HCT116 (cell line): Measurements from ENCODE around the gene PIH1D1. TPM values are rescaled to one million over a fixed set of nuclear protein-coding genes. Genes with fewer than 3 reads are reported as not detected.

Experiments
- ATAC-seq: fragments of 200-7000 bp; cut with Tn5 transposase; 2 replicates; pipeline ENCODE4 v1.9.1; 2020; ENCODE audit warnings: mild to moderate bottlenecking, moderate library complexity
- BruUV-seq: library from RNA; stranded (reverse); fragments of 400-500 nt; replicated peaks from 2 replicates; lab custom pipeline; 2021; lab: Mats Ljungman, UMichigan
- CTCF ChIA-PET: fragments of 300-600 bp; sonication (Branson Sonifier 250); formaldehyde crosslinking; loops from one replicate; lab custom pipeline; 2021; ENCODE audit warnings: antibody characterized with exemption; lab: Charles Lee
- POLR2A ChIA-PET: fragments of 300-600, 350-600 bp; sonication (Branson Sonifier 250); formaldehyde crosslinking; loops from one replicate; lab custom pipeline; 2021; ENCODE audit warnings: antibody characterized with exemption; lab: Charles Lee
- RAD21 ChIA-PET, 2 experiments: fragments of 300-600 bp; sonication (Branson Sonifier 250); formaldehyde crosslinking; loops; one replicate each; lab custom pipeline; 2023; ENCODE audit warnings: low total read pairs in 2 of 2; ENCODE audit not compliant: uncharacterized antibody in 2 of 2, unreplicated experiment in 2 of 2, low non-redundant PET in 1 of 2; lab: Charles Lee
- DNase-seq: peaks from one replicate; pipeline ENCODE4 v3.0.0-alpha.2; 2010; ENCODE audit warnings: low read depth, low spot score
- H2AFZ ChIP-seq: fragments of 200-600 bp; shearing (Covaris generic), sonication (generic); 2 replicates; pipeline ENCODE4 v1.6.1; 2017; ENCODE audit warnings: low read depth, mixed run types, mixed read lengths, antibody characterized with exemption, low read length; ENCODE audit not compliant: poor library complexity, severe bottlenecking
- H3K27ac ChIP-seq: 2 replicates; pipeline ENCODE4 v1.5.1; 2012; ENCODE audit warnings: low read depth, low read length
- H3K27me3 ChIP-seq: fragments of 200-600 bp; sonication (generic); 2 replicates; pipeline ENCODE4 v1.6.1; 2016; ENCODE audit warnings: mixed run types, low read length, mixed read lengths; ENCODE audit not compliant: insufficient read depth
- H3K36me3 ChIP-seq, 2 experiments: fragments of 200-500 bp in 1 of 2; fragments of 200-600 bp in 1 of 2; sonication (Bioruptor generic) in 1 of 2; sonication (generic) in 1 of 2; 2 replicates each; pipeline versions ENCODE4 v1.5.1 to v1.6.1; 2014 to 2016; ENCODE audit warnings: low read length in 2 of 2, inconsistent platforms in 1 of 2, mixed read lengths in 1 of 2, mixed run types in 1 of 2; ENCODE audit not compliant: insufficient read depth in 2 of 2, control insufficient read depth in 1 of 2
- H3K4me1 ChIP-seq, 2 experiments: fragments of 200-600 bp in 1 of 2; sonication (generic) in 1 of 2; 2 replicates each; pipeline versions ENCODE4 v1.5.1 to v1.6.1; 2012 to 2017; ENCODE audit warnings: low read length in 2 of 2, inconsistent platforms in 1 of 2, mild to moderate bottlenecking in 1 of 2, mixed read lengths in 1 of 2, mixed run types in 1 of 2, moderate library complexity in 1 of 2; ENCODE audit not compliant: insufficient read depth in 2 of 2, control insufficient read depth in 1 of 2
- H3K4me2 ChIP-seq: fragments of 200-600 bp; sonication (generic); 2 replicates; pipeline ENCODE4 v1.6.1; 2017; ENCODE audit warnings: mixed run types, low read length, mixed read lengths
- H3K4me3 ChIP-seq, 2 experiments: fragments of 200-600 bp in 1 of 2; sonication (generic) in 1 of 2; replicated peaks in 1 of 2; 2 replicates each; pipeline ENCODE4 v1.5.1; 2011 to 2016; ENCODE audit warnings: low read length in 2 of 2, control low read depth in 1 of 2, low read depth in 1 of 2, mild to moderate bottlenecking in 1 of 2, mixed read lengths in 1 of 2, mixed run types in 1 of 2
- H3K79me2 ChIP-seq: fragments of 200-600 bp; sonication (generic); 2 replicates; pipeline ENCODE4 v1.6.1; 2017; ENCODE audit warnings: mild to moderate bottlenecking, mixed run types, low read length, moderate library complexity, mixed read lengths; ENCODE audit not compliant: insufficient read depth
- H3K9ac ChIP-seq: fragments of 200-600 bp; sonication (generic); 2 replicates; pipeline ENCODE4 v1.6.1; 2016; ENCODE audit warnings: low read length, mixed read lengths
- H3K9me2 ChIP-seq: fragments of 200-600 bp; sonication (generic), shearing (Covaris generic); 2 replicates; pipeline ENCODE4 v1.6.1; 2017; ENCODE audit warnings: mixed run types, mild to moderate bottlenecking, moderate library complexity; ENCODE audit not compliant: insufficient read depth
- H3K9me3 ChIP-seq, 2 experiments: fragments of 200-500 bp in 1 of 2; fragments of 200-600 bp in 1 of 2; sonication (Bioruptor generic) in 1 of 2; sonication (generic) in 1 of 2; 2 replicates each; pipeline ENCODE4 v1.6.1; 2014 to 2017; ENCODE audit warnings: low read length in 2 of 2, mixed read lengths in 2 of 2, inconsistent platforms in 1 of 2, low read depth in 1 of 2, mild to moderate bottlenecking in 1 of 2, mixed run types in 1 of 2, moderate library complexity in 1 of 2; ENCODE audit not compliant: control insufficient read depth in 1 of 2, insufficient read depth in 1 of 2
- H4K20me1 ChIP-seq: fragments of 200-600 bp; sonication (generic), shearing (Covaris generic); 2 replicates; pipeline ENCODE4 v1.6.1; 2017; ENCODE audit warnings: mixed run types, mild to moderate bottlenecking, moderate library complexity; ENCODE audit not compliant: insufficient read depth
- CEBPB ChIP-seq: IDR thresholded peaks from 2 replicates; pipeline ENCODE4 v1.6.1; 2012; ENCODE audit warnings: low read depth
- CTCF ChIP-seq, 3 experiments: fragments of 200-600 bp in 1 of 3; sonication (generic) in 1 of 3; IDR thresholded peaks in 2 of 3; conservative IDR thresholded peaks in 1 of 3; 2 replicates each; pipeline ENCODE4 v1.5.1; 2012 to 2017; ENCODE audit warnings: low read depth in 2 of 3, low read length in 2 of 3, antibody characterized with exemption in 1 of 3, borderline replicate concordance in 1 of 3, control low read depth in 1 of 3, mild to moderate bottlenecking in 1 of 3, mixed read lengths in 1 of 3, mixed run types in 1 of 3, moderate library complexity in 1 of 3; ENCODE audit not compliant: insufficient read depth in 1 of 3
- EGR1 ChIP-seq: IDR thresholded peaks from 2 replicates; pipeline ENCODE4 v1.6.1; 2012; ENCODE audit warnings: low read depth
- JUND ChIP-seq: IDR thresholded peaks from 2 replicates; pipeline ENCODE4 v1.6.1; 2012
- POLR2A ChIP-seq: IDR thresholded peaks from 2 replicates; pipeline ENCODE4 v1.7.0; 2011; ENCODE audit warnings: borderline replicate concordance; ENCODE audit not compliant: insufficient read depth, insufficient read length; ENCODE audit errors: extremely low read depth
- POLR2AphosphoS5 ChIP-seq: IDR thresholded peaks from 2 replicates; pipeline ENCODE4 v1.6.1; 2011; ENCODE audit warnings: mild to moderate bottlenecking, low read depth, low read length, moderate library complexity
- RAD21 ChIP-seq: IDR thresholded peaks from 2 replicates; pipeline ENCODE4 v1.6.1; 2012; ENCODE audit warnings: low read depth, mild to moderate bottlenecking
- SIN3A ChIP-seq: IDR thresholded peaks from 2 replicates; pipeline ENCODE4 v1.6.1; 2012; ENCODE audit warnings: low read depth
- SP1 ChIP-seq: IDR thresholded peaks from 2 replicates; pipeline ENCODE4 v1.6.1; 2012; ENCODE audit warnings: low read depth
- YY1 ChIP-seq: IDR thresholded peaks from 2 replicates; pipeline ENCODE4 v1.6.1; 2011; ENCODE audit warnings: low read length, low read depth, moderate library complexity, mild to moderate bottlenecking; ENCODE audit not compliant: insufficient replicate concordance; ENCODE audit errors: extremely low read depth
- ZBTB33 ChIP-seq: IDR thresholded peaks from 2 replicates; pipeline ENCODE4 v1.6.1; 2011; ENCODE audit warnings: mild to moderate bottlenecking, low read length, moderate library complexity; ENCODE audit not compliant: insufficient replicate concordance; ENCODE audit errors: extremely low read depth
- ZFX ChIP-seq: fragments of 450-650 bp; IDR thresholded peaks from 2 replicates; pipeline ENCODE4 v1.6.1; 2017
- intact Hi-C: fragments of 100-400 bp; cut with micrococcal nuclease; formaldehyde crosslinking; loops from 2 replicates; pipeline ENCODE4 v1.10.0; 2022
- total RNA-seq: library from RNA; stranded (reverse); gene quantifications from one replicate; pipeline ENCODE4 v1.2.1, GENCODE V29; 2021; ENCODE audit not compliant: unreplicated experiment
- TF ChIP-seq, protein P1 (sequence below): IDR thresholded peaks from 2 replicates; pipeline ENCODE4 v1.6.1; 2012

PIH1D1 gene
- total RNA-seq, 1 experiment from 2014 or later, result 152 TPM

DNA sequence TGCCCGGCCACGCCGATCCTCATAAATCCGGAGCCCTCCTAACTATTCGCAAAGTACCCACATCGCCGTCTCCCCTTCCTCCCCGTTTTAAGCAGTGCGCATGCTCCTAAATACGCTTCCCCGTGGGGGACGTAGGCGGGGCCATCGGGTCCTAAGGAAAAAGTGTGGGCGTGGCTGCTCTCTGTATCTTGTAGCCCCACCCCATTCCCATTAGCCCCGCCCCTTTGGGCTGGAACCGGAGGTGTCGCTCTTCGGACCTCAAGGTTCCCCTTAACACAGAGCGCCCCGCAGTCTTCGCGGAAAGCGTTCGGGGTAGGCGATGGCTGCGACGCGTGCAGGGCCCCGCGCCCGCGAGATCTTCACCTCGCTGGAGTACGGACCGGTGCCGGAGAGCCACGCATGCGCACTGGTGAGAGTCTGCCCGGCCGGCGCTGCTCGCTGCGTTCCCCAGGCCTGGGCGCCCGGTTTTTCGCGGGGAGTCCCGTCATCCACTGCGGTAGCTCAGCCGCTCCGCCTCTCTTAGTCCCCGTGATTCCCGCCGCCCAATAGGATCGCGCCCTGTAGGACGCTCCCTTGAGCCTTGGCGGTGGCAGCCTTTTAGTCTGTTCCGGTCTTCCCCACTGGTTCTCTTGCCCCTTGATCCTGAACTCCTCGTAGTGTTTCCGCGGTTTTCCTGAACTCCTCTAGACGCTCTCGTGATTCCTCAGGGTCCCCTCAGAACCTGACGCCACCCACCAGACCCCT is 1.6 kb upstream of the PIH1D1 start, which contains the start of gene ALDH16A1:
Gene ALDH16A1, plus strand, starts transcription at position 213 of the 744 bp plus-strand sequence. Its CDS starts 107 bp downstream, at position 320.
- peak within 1 kb of the TSS; percentile 90 for H3K4me2 ChIP-seq
- H3K9me3 ChIP-seq, result no peaks in the 10 kb centered on the region
- POLR2A ChIA-PET, result interaction anchor here (0.6 to 2.9 kb wide), 19 partner anchors 10 to 1090 kb away, joined by 3 to 17 read pairs (median 4); partner anchors contain the start of genes DKKL1, RPS11, RRAS and TMEM143
- CTCF ChIA-PET, result interaction anchor here (0.5 to 2.0 kb wide), 11 partner anchors 11 to 460 kb away, joined by 3 to 11 read pairs (median 5); partner anchors contain the start of genes FLT3LG, GYS1 and RUVBL2
- H3K27ac ChIP-seq, result peak within 1 kb of the TSS; percentile 91
- no peaks in the 10 kb centered on the region for H4K20me1 ChIP-seq
- H3K9me2 ChIP-seq, result no peaks in the 10 kb centered on the region
- no TSS peak for BruUV-seq
- intact Hi-C loops, result no loop called here
- peak within 1 kb of the TSS; percentile 98 to 100 for H3K4me3 ChIP-seq
- peaks cover 17 to 31% of the 10 kb centered on the region in 2 experiments; a peak in 3 of 4 replicates for H3K4me1 ChIP-seq
- ATAC-seq (peak; percentile 88), DNase-seq (peak; percentile 94)
- no peak within 1 kb of the TSS for H2AFZ ChIP-seq
- peaks cover 41% of the 10 kb centered on the region for H3K79me2 ChIP-seq
- no peaks in the 10 kb centered on the region for H3K27me3 ChIP-seq
- RAD21 ChIA-PET, result no interaction called here
- TF ChIP-seq EGR1 (peak; percentile 76), ZFX (peak; percentile 46; the same call in 1 of the 2 replicates), YY1 (peak; percentile 43), RAD21 (no peak), SIN3A (peak; percentile 69), JUND (no peak), CEBPB (no peak), CTCF (IDR thresholded peaks at IDR 0.05 in 2 of 3, conservative IDR thresholded peaks at IDR 0.05 in 1 of 3; ENCODE audit: borderline replicate concordance in 1 of 3, insufficient read depth in 1 of 3, low read depth in 2 of 3, low read length in 2 of 3) (no peak), POLR2AphosphoS5 (peak; percentile 98), SP1 (peak; percentile 62), ZBTB33 (peak; percentile 15), POLR2A (peak; percentile 84)
- TF ChIP-seq, protein P1, sequence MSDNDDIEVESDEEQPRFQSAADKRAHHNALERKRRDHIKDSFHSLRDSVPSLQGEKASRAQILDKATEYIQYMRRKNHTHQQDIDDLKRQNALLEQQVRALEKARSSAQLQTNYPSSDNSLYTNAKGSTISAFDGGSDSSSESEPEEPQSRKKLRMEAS, result peak; percentile 76
- peaks cover 6 to 11% of the 10 kb centered on the region in 2 experiments; a peak in 2 of 4 replicates for H3K36me3 ChIP-seq
- peak within 1 kb of the TSS; percentile 99 for H3K9ac ChIP-seq
